ENCODE results near the gene LAS1L.
A peak's percentile ranks its signal among the peaks of the same experiment; 100 is the strongest.
"Not testable (repeated sequence)": the region's sequence is repeated elsewhere in the genome, so short reads cannot be mapped to it uniquely, and the experiment has no call there.

LAS1L gene

DNA sequence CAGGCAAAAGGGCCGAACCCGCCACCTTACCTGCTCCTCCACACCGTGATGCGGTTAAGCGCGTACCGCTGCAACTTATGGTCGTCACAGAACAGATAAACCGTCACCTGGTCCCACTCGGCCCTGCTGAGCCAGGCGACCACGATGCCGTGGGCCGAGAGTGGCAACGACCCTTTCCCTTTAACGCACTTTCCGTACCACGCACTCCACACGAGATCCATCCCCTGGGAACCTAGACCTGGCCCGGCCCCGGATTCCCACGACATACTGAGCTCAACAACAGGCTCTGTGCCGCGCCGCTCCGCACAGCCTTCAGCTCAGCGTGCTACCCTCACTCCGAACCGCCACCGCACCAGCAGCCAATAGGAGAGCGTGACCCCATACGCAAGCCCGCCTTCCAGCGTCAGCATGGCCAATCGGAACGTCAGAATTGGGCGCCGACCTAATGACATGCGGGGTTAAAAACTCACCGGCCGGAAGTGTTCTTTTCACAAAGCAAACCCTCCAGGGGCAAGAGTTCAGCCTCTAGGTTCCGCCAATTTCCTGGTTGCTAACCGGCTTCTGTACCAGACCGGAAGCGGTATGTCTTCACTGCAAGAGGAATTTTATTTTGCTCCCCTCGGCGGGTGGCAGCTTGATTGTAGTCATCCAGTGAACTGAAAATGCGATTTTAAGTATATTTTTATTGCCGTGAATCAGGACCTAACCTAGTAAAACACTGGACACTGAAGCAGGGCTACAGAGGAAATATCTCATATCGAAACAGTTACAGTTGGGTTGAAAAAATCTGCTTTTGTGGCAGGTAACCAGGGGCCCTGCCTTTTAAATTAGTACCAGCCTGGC, at the start of gene LAS1L:
LAS1L (minus strand) TSS at position 338 of the 843 bp plus-strand sequence; CDS start at position 266, 72 bp downstream.
- Histone ChIP-seq H3K36me3 (ENCODE audit: control insufficient read depth in 1 of 2, insufficient read depth in 2 of 2, low read length in 2 of 2) (peaks cover 0 to 5% of the 10 kb centered on the region in 2 donors), H3K27ac (ENCODE audit: low read depth, low read length) (no peak within 1 kb of the TSS), H3K4me1 (ENCODE audit: control insufficient read depth in 1 of 2, insufficient read depth in 2 of 2, low read length in 2 of 2) (peaks cover 9 to 15% of the 10 kb centered on the region in 2 donors), H3K9ac (ENCODE audit: low read depth in 1 of 2, low read length in 2 of 2) (peak within 1 kb of the TSS; percentile 79 to 80), H3K9me3 (ENCODE audit: control insufficient read depth in 1 of 2, low read length in 2 of 2) (no peaks in the 10 kb centered on the region), H3K27me3 (ENCODE audit: control insufficient read depth in 1 of 2, insufficient read depth in 2 of 2, low read length in 2 of 2) (no peaks in the 10 kb centered on the region), H3K4me3 (ENCODE audit: low read depth in 1 of 2, low read length in 2 of 2) (peak within 1 kb of the TSS; percentile 95 to 97)

DNA sequence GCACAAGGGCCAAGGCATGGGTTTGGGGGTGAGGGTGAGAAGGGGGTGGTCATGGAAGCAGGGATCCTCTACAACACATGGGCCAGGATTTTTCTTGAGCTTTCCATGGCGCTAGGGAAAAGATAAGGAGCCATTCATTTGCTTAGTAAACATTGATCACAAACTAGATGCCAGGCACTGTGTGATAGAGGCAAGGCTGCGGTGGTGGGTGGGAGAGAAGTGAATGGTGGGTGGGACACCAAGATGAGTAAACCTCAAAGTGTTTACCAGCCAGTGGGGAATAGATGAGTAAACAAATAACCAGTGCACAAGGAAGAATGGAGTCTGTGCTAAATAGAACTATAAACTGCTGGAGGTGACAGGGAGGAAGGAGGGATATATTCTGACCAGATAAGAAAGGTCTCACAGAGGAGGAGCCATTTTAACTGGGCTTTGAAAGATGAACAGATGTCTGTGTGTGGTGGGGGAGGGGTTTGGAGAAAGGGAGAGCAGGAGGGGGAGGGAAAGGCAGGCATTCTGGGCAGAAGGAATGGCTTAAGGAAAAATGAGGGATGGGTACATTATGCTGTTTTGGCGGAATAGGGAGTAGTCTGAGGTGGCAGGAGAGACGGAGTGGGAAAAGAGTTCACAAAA, 48.0 kb upstream of the LAS1L start:
- Histone ChIP-seq H3K36me3 (ENCODE audit: control insufficient read depth in 1 of 2, insufficient read depth in 2 of 2, low read length in 2 of 2) (no peaks in the 10 kb centered on the region), H3K27me3 (ENCODE audit: control insufficient read depth in 1 of 2, insufficient read depth in 2 of 2, low read length in 2 of 2) (no peaks in the 10 kb centered on the region), H3K4me3 (ENCODE audit: low read depth in 1 of 2, low read length in 2 of 2) (no peak overlapping the region), H3K4me1 (ENCODE audit: control insufficient read depth in 1 of 2, insufficient read depth in 2 of 2, low read length in 2 of 2) (no peaks in the 10 kb centered on the region), H3K27ac (ENCODE audit: low read depth, low read length) (no peak overlapping the region), H3K9ac (ENCODE audit: low read depth in 1 of 2, low read length in 2 of 2) (no peak overlapping the region), H3K9me3 (ENCODE audit: control insufficient read depth in 1 of 2, low read length in 2 of 2) (no peaks in the 10 kb centered on the region)

DNA sequence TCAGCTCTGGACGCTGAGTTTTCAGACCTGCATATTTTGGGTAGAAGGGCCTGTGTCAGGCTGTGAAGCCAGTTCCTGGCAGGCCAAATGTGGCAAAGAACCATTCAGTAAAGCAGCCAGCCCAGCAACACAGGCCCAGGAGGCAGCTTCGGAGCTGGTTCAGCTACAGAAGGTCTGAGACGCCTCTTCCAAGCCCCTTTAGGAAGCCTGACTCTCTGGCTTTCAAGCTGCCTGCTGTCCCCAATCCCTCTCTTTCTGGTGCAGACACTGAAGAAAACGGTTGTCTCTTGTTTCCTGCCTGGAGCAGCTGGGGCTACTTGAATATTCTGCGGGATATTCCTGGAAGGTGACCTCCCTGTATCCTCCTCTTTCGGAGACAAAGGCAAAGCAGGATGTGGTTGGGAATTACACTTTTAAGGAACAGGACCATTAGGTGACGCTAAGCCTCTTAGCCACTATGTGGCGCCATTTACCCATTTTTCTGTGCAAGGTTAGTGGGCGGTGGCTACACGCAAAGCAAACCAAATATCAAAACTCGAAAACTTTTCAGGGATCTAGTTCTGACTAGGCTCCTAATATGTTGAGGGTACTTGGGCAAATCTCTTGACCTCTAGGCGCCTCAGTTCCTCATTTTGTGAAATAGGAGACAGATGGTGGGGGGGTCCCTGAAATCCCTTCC, 47.2 kb upstream of the LAS1L start:
- Histone ChIP-seq H3K27ac (ENCODE audit: low read depth, low read length) (no peak overlapping the region), H3K4me1 (ENCODE audit: control insufficient read depth in 1 of 2, insufficient read depth in 2 of 2, low read length in 2 of 2) (no peaks in the 10 kb centered on the region), H3K4me3 (ENCODE audit: low read depth in 1 of 2, low read length in 2 of 2) (no peak overlapping the region), H3K9me3 (ENCODE audit: control insufficient read depth in 1 of 2, low read length in 2 of 2) (no peaks in the 10 kb centered on the region), H3K9ac (ENCODE audit: low read depth in 1 of 2, low read length in 2 of 2) (no peak overlapping the region), H3K36me3 (ENCODE audit: control insufficient read depth in 1 of 2, insufficient read depth in 2 of 2, low read length in 2 of 2) (no peaks in the 10 kb centered on the region), H3K27me3 (ENCODE audit: control insufficient read depth in 1 of 2, insufficient read depth in 2 of 2, low read length in 2 of 2) (no peaks in the 10 kb centered on the region)

DNA sequence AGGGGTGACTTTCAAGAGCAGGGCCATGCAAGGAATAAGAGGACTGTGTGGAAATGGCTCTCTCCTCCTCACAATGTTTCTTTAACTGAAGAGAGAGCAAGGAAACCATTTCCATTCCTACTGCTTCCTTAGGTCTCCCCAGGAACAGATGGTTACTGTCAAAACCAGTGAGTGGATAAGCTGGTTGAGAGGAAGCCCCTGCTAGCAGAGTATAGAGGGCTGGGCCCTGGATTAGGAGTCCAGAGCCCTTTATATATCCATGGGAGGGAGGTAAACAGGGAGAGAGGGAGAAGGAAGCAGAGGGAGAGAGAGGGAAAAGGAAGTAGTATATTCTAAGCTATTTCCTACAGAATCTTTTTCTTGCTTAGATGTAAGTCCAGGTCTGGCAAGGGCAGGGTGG, 43.8 kb upstream of the LAS1L start:
- no peak overlapping the region for H3K4me3 ChIP-seq (ENCODE audit: low read depth in 1 of 2, low read length in 2 of 2)
- H3K27me3 ChIP-seq (ENCODE audit: control insufficient read depth in 1 of 2, insufficient read depth in 2 of 2, low read length in 2 of 2): no peaks in the 10 kb centered on the region
- H3K9me3 ChIP-seq (ENCODE audit: control insufficient read depth in 1 of 2, low read length in 2 of 2): no peaks in the 10 kb centered on the region
- no peak overlapping the region for H3K9ac ChIP-seq (ENCODE audit: low read depth in 1 of 2, low read length in 2 of 2)
- H3K27ac ChIP-seq (ENCODE audit: low read depth, low read length): no peak overlapping the region
- no peaks in the 10 kb centered on the region for H3K36me3 ChIP-seq (ENCODE audit: control insufficient read depth in 1 of 2, insufficient read depth in 2 of 2, low read length in 2 of 2)
- no peaks in the 10 kb centered on the region for H3K4me1 ChIP-seq (ENCODE audit: control insufficient read depth in 1 of 2, insufficient read depth in 2 of 2, low read length in 2 of 2)

DNA sequence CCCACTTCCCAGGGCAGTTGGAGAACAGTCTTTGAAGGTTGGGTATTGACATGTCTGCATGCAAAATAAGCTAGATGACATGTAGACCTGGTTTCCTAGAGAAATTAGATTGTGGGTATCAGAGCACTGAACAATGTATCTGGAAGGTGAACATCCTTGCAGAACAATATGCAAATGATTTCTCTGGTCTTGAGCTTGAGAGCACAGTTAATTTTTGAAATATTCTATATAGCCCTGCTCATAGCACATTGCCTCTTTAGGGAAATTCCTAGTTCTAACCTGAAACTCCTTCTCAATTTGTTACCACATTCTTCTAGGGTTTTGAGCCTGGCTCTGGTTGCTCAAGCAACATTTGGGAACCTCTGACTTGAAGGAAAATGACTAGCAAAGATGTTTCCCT, 41.6 kb upstream of the LAS1L start:
- H3K27ac ChIP-seq (ENCODE audit: low read depth, low read length): no peak overlapping the region
- no peak overlapping the region for H3K9ac ChIP-seq (ENCODE audit: low read depth in 1 of 2, low read length in 2 of 2)
- no peaks in the 10 kb centered on the region for H3K27me3 ChIP-seq (ENCODE audit: control insufficient read depth in 1 of 2, insufficient read depth in 2 of 2, low read length in 2 of 2)

DNA sequence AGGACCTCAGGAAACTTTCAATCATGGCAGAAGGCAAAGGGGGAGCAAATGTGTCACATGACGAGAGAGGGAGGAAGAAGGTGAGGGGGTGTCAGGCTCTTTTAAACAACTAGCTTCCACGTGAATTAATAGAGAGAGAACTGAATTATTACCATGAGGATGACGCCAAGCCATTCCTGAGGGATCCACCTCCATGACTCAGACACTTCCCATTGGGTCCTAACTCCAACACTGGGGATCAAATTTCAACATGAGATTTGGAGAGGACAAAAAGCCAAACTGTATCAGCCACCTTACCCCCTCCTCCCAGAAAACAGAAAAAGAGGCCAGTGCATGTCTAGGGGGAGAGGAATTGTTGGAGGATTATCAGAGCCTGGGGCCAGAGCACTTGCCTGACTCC, 40.4 kb upstream of the LAS1L start:
- Histone ChIP-seq H3K9me3 (ENCODE audit: control insufficient read depth in 1 of 2, low read length in 2 of 2) (no peaks in the 10 kb centered on the region), H3K9ac (ENCODE audit: low read depth in 1 of 2, low read length in 2 of 2) (no peak overlapping the region), H3K36me3 (ENCODE audit: control insufficient read depth in 1 of 2, insufficient read depth in 2 of 2, low read length in 2 of 2) (no peaks in the 10 kb centered on the region), H3K27me3 (ENCODE audit: control insufficient read depth in 1 of 2, insufficient read depth in 2 of 2, low read length in 2 of 2) (no peaks in the 10 kb centered on the region), H3K4me3 (ENCODE audit: low read depth in 1 of 2, low read length in 2 of 2) (no peak overlapping the region), H3K4me1 (ENCODE audit: control insufficient read depth in 1 of 2, insufficient read depth in 2 of 2, low read length in 2 of 2) (no peaks in the 10 kb centered on the region), H3K27ac (ENCODE audit: low read depth, low read length) (no peak overlapping the region)

More for the DNA sequence above, 41.6 kb upstream of the LAS1L start:
- H3K9me3 ChIP-seq (ENCODE audit: control insufficient read depth in 1 of 2, low read length in 2 of 2): no peaks in the 10 kb centered on the region
- no peaks in the 10 kb centered on the region for H3K36me3 ChIP-seq (ENCODE audit: control insufficient read depth in 1 of 2, insufficient read depth in 2 of 2, low read length in 2 of 2)
- no peak overlapping the region for H3K4me3 ChIP-seq (ENCODE audit: low read depth in 1 of 2, low read length in 2 of 2)
- no peaks in the 10 kb centered on the region for H3K4me1 ChIP-seq (ENCODE audit: control insufficient read depth in 1 of 2, insufficient read depth in 2 of 2, low read length in 2 of 2)

DNA sequence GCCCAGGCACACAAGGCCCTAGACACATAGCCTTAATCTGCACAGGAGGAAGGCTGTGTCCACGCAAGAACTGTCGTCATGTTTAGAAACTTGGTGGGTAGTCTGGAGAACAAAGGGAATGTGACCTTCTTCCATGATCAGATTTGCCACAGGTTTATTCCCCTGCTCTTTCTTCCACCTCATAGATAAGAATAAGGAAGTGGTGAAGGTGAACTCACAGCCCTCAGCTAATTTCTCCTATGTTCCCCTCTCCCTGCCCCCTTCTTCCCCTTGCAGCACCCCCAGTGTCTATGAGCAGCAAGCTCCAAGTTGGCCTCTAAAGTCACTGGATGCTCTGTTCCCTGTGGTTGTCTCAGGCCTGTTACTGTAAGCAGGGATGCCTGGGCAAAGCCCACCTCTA, 39.8 kb upstream of the LAS1L start:
- H3K36me3 ChIP-seq (ENCODE audit: control insufficient read depth in 1 of 2, insufficient read depth in 2 of 2, low read length in 2 of 2): no peaks in the 10 kb centered on the region
- no peaks in the 10 kb centered on the region for H3K4me1 ChIP-seq (ENCODE audit: control insufficient read depth in 1 of 2, insufficient read depth in 2 of 2, low read length in 2 of 2)
- H3K4me3 ChIP-seq (ENCODE audit: low read depth in 1 of 2, low read length in 2 of 2): no peak overlapping the region
- no peak overlapping the region for H3K9ac ChIP-seq (ENCODE audit: low read depth in 1 of 2, low read length in 2 of 2)
- no peaks in the 10 kb centered on the region for H3K27me3 ChIP-seq (ENCODE audit: control insufficient read depth in 1 of 2, insufficient read depth in 2 of 2, low read length in 2 of 2)
- no peak overlapping the region for H3K27ac ChIP-seq (ENCODE audit: low read depth, low read length)
- H3K9me3 ChIP-seq (ENCODE audit: control insufficient read depth in 1 of 2, low read length in 2 of 2): no peaks in the 10 kb centered on the region

DNA sequence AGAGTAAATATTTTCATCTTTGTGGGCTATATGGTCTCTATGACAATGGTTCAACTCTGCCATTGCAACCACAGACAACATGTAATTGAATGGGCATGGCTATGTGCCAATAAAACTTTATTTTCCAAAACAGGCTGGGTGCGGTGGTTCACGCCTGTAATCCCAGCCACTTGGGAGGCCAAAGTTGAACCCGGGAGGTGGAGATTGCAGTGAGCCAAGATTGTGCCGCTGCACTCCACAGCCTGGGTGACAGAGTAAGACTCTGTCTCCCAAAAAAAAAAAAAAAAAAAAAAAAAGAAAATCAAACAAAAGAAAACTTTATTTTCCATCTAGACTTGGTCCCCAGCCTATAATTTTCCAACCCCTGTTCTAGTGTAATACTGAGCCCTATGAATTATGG, 38.4 kb upstream of the LAS1L start:
- Histone ChIP-seq H3K9me3 (ENCODE audit: control insufficient read depth in 1 of 2, low read length in 2 of 2) (no peaks in the 10 kb centered on the region), H3K4me1 (ENCODE audit: control insufficient read depth in 1 of 2, insufficient read depth in 2 of 2, low read length in 2 of 2) (no peaks in the 10 kb centered on the region), H3K27ac (ENCODE audit: low read depth, low read length) (no peak overlapping the region), H3K9ac (ENCODE audit: low read depth in 1 of 2, low read length in 2 of 2) (no peak overlapping the region), H3K27me3 (ENCODE audit: control insufficient read depth in 1 of 2, insufficient read depth in 2 of 2, low read length in 2 of 2) (no peaks in the 10 kb centered on the region), H3K36me3 (ENCODE audit: control insufficient read depth in 1 of 2, insufficient read depth in 2 of 2, low read length in 2 of 2) (no peaks in the 10 kb centered on the region), H3K4me3 (ENCODE audit: low read depth in 1 of 2, low read length in 2 of 2) (no peak overlapping the region)

DNA sequence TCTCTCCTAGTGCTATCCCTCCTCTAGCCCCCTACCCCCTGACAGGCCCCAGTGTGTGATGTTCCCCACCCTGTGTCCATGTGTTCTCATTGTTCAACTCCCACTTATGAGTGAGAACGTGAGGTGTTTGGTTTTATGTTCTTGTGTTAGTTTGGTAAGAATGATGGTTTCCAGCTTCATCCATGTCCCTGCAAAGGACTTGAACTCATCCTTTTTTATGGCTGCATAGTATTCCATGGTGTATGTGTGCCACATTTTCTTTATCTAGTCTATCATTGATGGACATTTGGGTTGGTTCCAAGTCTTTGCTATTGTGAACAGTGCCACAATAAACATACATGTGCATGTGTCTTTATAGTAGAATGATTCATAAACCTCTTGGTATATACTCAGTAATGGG, 28.3 kb upstream of the LAS1L start:
- H3K36me3 ChIP-seq (ENCODE audit: control insufficient read depth in 1 of 2, insufficient read depth in 2 of 2, low read length in 2 of 2); H3K4me1 ChIP-seq (ENCODE audit: control insufficient read depth in 1 of 2, insufficient read depth in 2 of 2, low read length in 2 of 2); H3K9me3 ChIP-seq (ENCODE audit: control insufficient read depth in 1 of 2, low read length in 2 of 2); H3K27ac ChIP-seq (ENCODE audit: low read depth, low read length); H3K27me3 ChIP-seq (ENCODE audit: control insufficient read depth in 1 of 2, insufficient read depth in 2 of 2, low read length in 2 of 2); H3K4me3 ChIP-seq (ENCODE audit: low read depth in 1 of 2, low read length in 2 of 2); H3K9ac ChIP-seq (ENCODE audit: low read depth in 1 of 2, low read length in 2 of 2): not testable (repeated sequence)

All from duodenal mucosa (tissue), 2 donors.